ENCODE results near the gene LIMA1. TPM values are rescaled to one million over a fixed set of nuclear protein-coding genes. Genes with fewer than 3 reads are reported as not detected.

Gene LIMA1
- total RNA-seq, 3 donors from 2014 or later (not counting 1 experiment from before 2014, with no cell fraction given): 12.0 to 16.2 (median 13.7) TPM

DNA sequence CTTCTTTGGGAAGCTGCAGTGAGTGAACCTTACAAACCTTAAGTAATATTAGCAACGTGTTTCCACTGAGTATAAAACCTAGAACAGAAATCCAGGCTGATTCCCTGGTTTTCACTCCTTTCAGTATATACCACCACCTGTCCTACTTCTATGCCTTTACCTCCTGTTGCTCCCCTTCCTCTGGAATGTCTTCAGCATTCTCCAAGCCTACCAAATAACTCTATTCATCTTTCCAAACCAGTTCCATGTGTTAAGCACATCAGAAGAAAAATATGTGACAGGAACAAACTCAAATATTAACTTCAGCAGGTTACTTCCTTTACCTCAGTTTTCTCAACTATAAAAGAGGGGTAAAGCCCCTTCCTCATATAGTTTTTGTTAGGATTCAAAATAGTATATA is 39.8 kb downstream of the LIMA1 start:
- Histone ChIP-seq H3K4me3 (ENCODE audit: low read length) (no peak overlapping the region), H3K27ac (ENCODE audit: low read length) (no peak overlapping the region), H3K4me1 (ENCODE audit: control insufficient read depth, insufficient read depth, low read length) (no peaks in the 10 kb centered on the region), H3K27me3 (ENCODE audit: control insufficient read depth, insufficient read depth, low read length) (no peaks in the 10 kb centered on the region), H3K36me3 (ENCODE audit: control insufficient read depth, insufficient read depth, low read length) (no peaks in the 10 kb centered on the region), H3K9me3 (ENCODE audit: control insufficient read depth, insufficient read depth, low read length) (no peaks in the 10 kb centered on the region)
- intact Hi-C loops (cut with micrococcal nuclease): no loop called here
- H3K27me3 Mint-ChIP-seq (ENCODE audit: low read depth in 2 of 2): no peaks in the 10 kb centered on the region
- WGBS (ENCODE audit: insufficient coverage): 75% methylated on average over 1 of the region's 1 CpG
- no peak overlapping the region for H3K4me3 Mint-ChIP-seq
- no peak for ATAC-seq
- H3K9me3 Mint-ChIP-seq: no peaks in the 10 kb centered on the region
- H3K27ac Mint-ChIP-seq: no peak overlapping the region
- H3K4me1 Mint-ChIP-seq: no peaks in the 10 kb centered on the region
- TF ChIP-seq CTCF (IDR thresholded peaks at IDR 0.05): no peak
- H3K36me3 Mint-ChIP-seq: no peaks in the 10 kb centered on the region
- DNase-seq: no peak

GRCh38 chr12:50242751-50243191 is 40.5 kb downstream of the LIMA1 start:
- 86% methylated on average over 1 of the region's 1 CpG for WGBS (ENCODE audit: insufficient coverage)
- H3K4me3 ChIP-seq (ENCODE audit: low read length): no peak overlapping the region
- intact Hi-C loops (cut with micrococcal nuclease): no loop called here
- DNase-seq: no peak
- TF ChIP-seq CTCF (IDR thresholded peaks at IDR 0.05): no peak
- Mint-ChIP-seq H3K36me3 (no peaks in the 10 kb centered on the region), H3K4me3 (no peak overlapping the region), H3K4me1 (no peaks in the 10 kb centered on the region), H3K27ac (no peak overlapping the region), H3K27me3 (ENCODE audit: low read depth in 2 of 2) (no peaks in the 10 kb centered on the region), H3K9me3 (no peaks in the 10 kb centered on the region)
- no peak overlapping the region for H3K27ac ChIP-seq (ENCODE audit: low read length)
- H3K36me3 ChIP-seq (ENCODE audit: control insufficient read depth, insufficient read depth, low read length): no peaks in the 10 kb centered on the region
- no peaks in the 10 kb centered on the region for H3K9me3 ChIP-seq (ENCODE audit: control insufficient read depth, insufficient read depth, low read length)
- no peak for ATAC-seq
- H3K27me3 ChIP-seq (ENCODE audit: control insufficient read depth, insufficient read depth, low read length): no peaks in the 10 kb centered on the region
- H3K4me1 ChIP-seq (ENCODE audit: control insufficient read depth, insufficient read depth, low read length): no peaks in the 10 kb centered on the region

DNA sequence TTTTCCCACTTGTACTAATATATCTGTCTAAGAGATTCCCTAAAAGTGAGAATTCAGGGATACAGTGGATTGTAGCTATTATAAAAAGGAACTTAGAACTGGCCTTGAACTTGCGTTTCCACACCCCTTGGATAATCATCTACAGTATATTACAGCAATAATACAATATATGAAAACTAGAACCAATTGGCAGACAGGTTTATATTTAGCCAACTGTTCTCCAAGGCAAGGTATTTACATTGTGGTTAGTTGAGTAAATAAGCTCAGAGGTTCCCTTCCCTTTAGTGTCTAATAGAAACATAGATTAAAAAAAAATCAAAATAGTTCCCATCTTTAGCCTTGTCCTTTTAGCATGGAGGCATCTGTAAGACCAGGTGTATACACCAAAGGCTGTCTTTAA is 42.1 kb downstream of the LIMA1 start:
- no CpG with 5 or more reads among the region's 1 CpG for WGBS (ENCODE audit: insufficient coverage)
- Histone ChIP-seq H3K36me3 (ENCODE audit: control insufficient read depth, insufficient read depth, low read length) (no peaks in the 10 kb centered on the region), H3K4me3 (ENCODE audit: low read length) (no peak overlapping the region), H3K27me3 (ENCODE audit: control insufficient read depth, insufficient read depth, low read length) (no peaks in the 10 kb centered on the region), H3K9me3 (ENCODE audit: control insufficient read depth, insufficient read depth, low read length) (no peaks in the 10 kb centered on the region), H3K27ac (ENCODE audit: low read length) (no peak overlapping the region), H3K4me1 (ENCODE audit: control insufficient read depth, insufficient read depth, low read length) (no peaks in the 10 kb centered on the region)
- intact Hi-C loops (cut with micrococcal nuclease): no loop called here
- Mint-ChIP-seq H3K9me3 (no peaks in the 10 kb centered on the region), H3K27ac (no peak overlapping the region), H3K36me3 (no peaks in the 10 kb centered on the region), H3K27me3 (ENCODE audit: low read depth in 2 of 2) (no peaks in the 10 kb centered on the region), H3K4me3 (no peak overlapping the region), H3K4me1 (no peaks in the 10 kb centered on the region)
- DNase-seq: no peak
- ATAC-seq: no peak
- no peak for TF ChIP-seq CTCF (IDR thresholded peaks at IDR 0.05)

DNA sequence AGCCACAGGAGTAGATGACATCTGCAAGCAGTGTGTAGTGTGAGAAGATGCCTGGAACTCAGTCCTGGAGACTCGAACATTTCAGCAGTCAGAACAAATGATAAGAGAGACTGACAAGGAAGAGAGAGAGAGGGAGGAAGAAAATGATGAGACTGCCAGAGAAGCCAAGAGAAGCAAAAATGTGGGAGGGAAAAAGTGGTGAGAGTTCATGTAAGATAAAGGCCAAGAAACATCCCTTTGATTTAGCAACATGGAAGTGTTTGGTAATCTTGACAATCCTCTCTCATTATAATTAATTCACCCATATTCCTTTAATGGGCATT is 42.6 kb downstream of the LIMA1 start:
- 85% methylated on average over 1 of the region's 1 CpG for WGBS (ENCODE audit: insufficient coverage)
- intact Hi-C loops (cut with micrococcal nuclease): no loop called here
- no peak overlapping the region for H3K4me3 Mint-ChIP-seq

More for the DNA sequence above, 42.6 kb downstream of the LIMA1 start:
- ATAC-seq (no peak), DNase-seq (no peak)
- H3K4me1 ChIP-seq (ENCODE audit: control insufficient read depth, insufficient read depth, low read length): no peaks in the 10 kb centered on the region
- no peaks in the 10 kb centered on the region for H3K9me3 ChIP-seq (ENCODE audit: control insufficient read depth, insufficient read depth, low read length)
- H3K27ac Mint-ChIP-seq: no peak overlapping the region
- no peaks in the 10 kb centered on the region for H3K27me3 ChIP-seq (ENCODE audit: control insufficient read depth, insufficient read depth, low read length)
- H3K4me1 Mint-ChIP-seq: no peaks in the 10 kb centered on the region
- no peak for TF ChIP-seq CTCF (IDR thresholded peaks at IDR 0.05)
- no peak overlapping the region for H3K4me3 ChIP-seq (ENCODE audit: low read length)
- no peaks in the 10 kb centered on the region for H3K27me3 Mint-ChIP-seq (ENCODE audit: low read depth in 2 of 2)
- no peaks in the 10 kb centered on the region for H3K36me3 Mint-ChIP-seq
- H3K9me3 Mint-ChIP-seq: no peaks in the 10 kb centered on the region
- H3K36me3 ChIP-seq (ENCODE audit: control insufficient read depth, insufficient read depth, low read length): no peaks in the 10 kb centered on the region
- H3K27ac ChIP-seq (ENCODE audit: low read length): no peak overlapping the region

All from natural killer cell (primary cell).